Natural killer cell (primary cell): ENCODE measurements around the gene FAM184B. TPM values are rescaled to one million over a fixed set of nuclear protein-coding genes. Genes with fewer than 3 reads are reported as not detected.

ENCODE experiments used
- ATAC-seq, 3 donors: fragments of 150-1000 bp in 2 of 3; fragments of 200-7000 bp in 1 of 3; cut with Tn5 transposase; 1 replicate in 1 of 3; 2 replicates in 2 of 3; pipeline ENCODE4 v1.10.0; 2021; ENCODE audit warnings: mild to moderate bottlenecking in 2 of 3, moderate library complexity in 2 of 3
- DNase-seq, 2 donors: peaks; one replicate each; pipeline versions ENCODE4 v3.0.0 to v3.0.0-alpha.2; 2013 to 2021; ENCODE audit warnings: mixed read lengths in 1 of 2
- H3K27ac ChIP-seq: one replicate; pipeline ENCODE4 v1.5.1; 2013; ENCODE audit warnings: mild to moderate bottlenecking, low read length
- H3K27me3 ChIP-seq: one replicate; pipeline ENCODE4 v1.6.1; 2013; ENCODE audit warnings: low read length; ENCODE audit not compliant: control insufficient read depth, insufficient read depth
- H3K36me3 ChIP-seq: one replicate; pipeline ENCODE4 v1.6.1; 2013; ENCODE audit warnings: low read length; ENCODE audit not compliant: control insufficient read depth, insufficient read depth
- H3K4me1 ChIP-seq: one replicate; pipeline ENCODE4 v1.6.1; 2013; ENCODE audit warnings: low read length; ENCODE audit not compliant: control insufficient read depth, insufficient read depth
- H3K4me3 ChIP-seq: one replicate; pipeline ENCODE4 v1.5.1; 2013; ENCODE audit warnings: low read length
- H3K9me3 ChIP-seq: one replicate; pipeline ENCODE4 v1.6.1; 2013; ENCODE audit warnings: low read length; ENCODE audit not compliant: control insufficient read depth, insufficient read depth
- H3K27ac Mint-ChIP-seq, 2 donors: one replicate each; pipeline ENCODE4 v1.8.0; 2022; ENCODE audit warnings: mild to moderate bottlenecking in 2 of 2, mixed read lengths in 2 of 2, moderate library complexity in 1 of 2
- H3K27me3 Mint-ChIP-seq, 2 donors: one replicate each; pipeline ENCODE4 v1.8.0; 2022; ENCODE audit warnings: low read depth in 2 of 2, mixed read lengths in 2 of 2
- H3K36me3 Mint-ChIP-seq: one replicate; pipeline ENCODE4 v1.8.0; 2022; ENCODE audit warnings: mixed read lengths
- H3K4me1 Mint-ChIP-seq, 2 donors: one replicate each; pipeline ENCODE4 v1.8.0; 2022; ENCODE audit warnings: mixed read lengths in 2 of 2
- H3K4me3 Mint-ChIP-seq: one replicate; pipeline ENCODE4 v1.8.0; 2022; ENCODE audit warnings: mild to moderate bottlenecking, moderate library complexity, mixed read lengths
- H3K9me3 Mint-ChIP-seq, 2 donors: one replicate each; pipeline ENCODE4 v1.8.0; 2022; ENCODE audit warnings: mixed read lengths in 2 of 2
- CTCF ChIP-seq: fragments of 200-600 bp; IDR thresholded peaks from one replicate; pipeline ENCODE4 v1.8.0; 2022; ENCODE audit warnings: antibody characterized with exemption
- whole genome bisulfite sequencing: methylation state at CpG from one replicate; pipeline ENCODE4 v1.1.7; 2013; ENCODE audit warnings: missing lambda C conversion rate; ENCODE audit not compliant: insufficient coverage; 5-methylcytosine and 5-hydroxymethylcytosine counted together
- intact Hi-C: fragments of 100-400 bp; cut with micrococcal nuclease; formaldehyde crosslinking; loops from one replicate; pipeline ENCODE4 v1.14.2; 2022
- total RNA-seq, 4 donors: library from RNA; stranded (reverse); fragments of 120-200 nt in 1 of 4; gene quantifications; one replicate each; pipeline versions ENCODE4 v1.2.3 to v1.2.4, GENCODE V29; 2013 to 2022

The FAM184B gene
- total RNA-seq, 3 donors from 2014 or later (not counting 1 experiment from before 2014, with no cell fraction given): 0.05 TPM; not detected in 2

DNA sequence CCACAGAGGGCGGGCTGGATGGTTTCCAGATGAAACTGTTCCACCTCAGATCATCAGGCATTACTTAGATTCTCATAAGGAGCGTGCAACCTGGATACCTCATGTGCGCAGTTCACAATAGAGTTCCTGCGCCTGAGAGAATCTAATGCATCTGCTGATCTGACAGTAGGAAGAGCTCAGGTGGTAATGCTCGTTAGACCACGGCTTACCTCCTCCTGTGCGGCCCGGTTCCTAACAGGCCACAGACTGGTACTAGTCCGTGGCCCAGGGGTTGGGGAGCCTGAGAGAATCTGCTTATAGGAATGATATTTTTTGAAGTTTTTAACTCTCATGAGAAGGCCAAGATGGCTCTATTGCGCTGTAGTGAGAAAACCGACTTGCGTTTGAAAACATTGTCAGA lies 34.7 kb upstream of the FAM184B start:
- no peak overlapping the region for H3K27ac Mint-ChIP-seq
- no peaks in the 10 kb centered on the region for H3K36me3 Mint-ChIP-seq

DNA sequence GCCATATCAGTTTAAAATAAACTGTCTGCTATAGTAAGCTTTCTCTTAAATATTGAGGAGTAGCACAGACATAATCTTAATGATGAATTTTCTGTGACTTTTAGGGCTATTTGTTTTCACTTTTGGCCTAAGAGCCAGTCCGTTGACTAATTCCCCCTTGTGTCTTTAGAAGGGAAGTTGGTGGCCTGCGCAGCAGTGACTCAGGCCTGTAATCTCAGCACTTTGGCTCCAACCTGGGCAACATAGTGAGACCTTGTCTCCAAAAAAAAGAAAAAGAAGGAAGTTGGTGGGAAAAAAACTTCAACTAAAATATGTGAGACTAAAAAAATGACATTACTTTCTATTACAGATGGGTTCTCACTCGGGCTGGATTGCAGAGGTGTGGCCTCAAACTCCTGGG lies 32.7 kb upstream of the FAM184B start:
- Mint-ChIP-seq H3K27me3 (no peaks in the 10 kb centered on the region), H3K27ac (no peak overlapping the region), H3K9me3 (no peaks in the 10 kb centered on the region), H3K4me1 (peaks cover 24 to 27% of the 10 kb centered on the region in 2 donors), H3K4me3 (no peak overlapping the region), H3K36me3 (no peaks in the 10 kb centered on the region)
- H3K4me3 ChIP-seq: no peak overlapping the region
- 65% methylated on average over 2 of the region's 3 CpGs for WGBS
- no peak for TF ChIP-seq CTCF
- no peak for DNase-seq
- H3K9me3 ChIP-seq: no peaks in the 10 kb centered on the region
- no peak overlapping the region for H3K27ac ChIP-seq
- H3K27me3 ChIP-seq: no peaks in the 10 kb centered on the region
- H3K36me3 ChIP-seq: no peaks in the 10 kb centered on the region
- intact Hi-C loops: loop anchor here (5.0 kb wide), 1 partner anchor 47 kb away; no protein-coding TSS in a partner anchor
- H3K4me1 ChIP-seq: peaks cover 10% of the 10 kb centered on the region
- no peak for ATAC-seq

More for the DNA sequence above, 34.7 kb upstream of the FAM184B start:
- no peak overlapping the region for H3K4me3 Mint-ChIP-seq
- H3K9me3 ChIP-seq: no peaks in the 10 kb centered on the region
- H3K36me3 ChIP-seq: no peaks in the 10 kb centered on the region
- no peak for TF ChIP-seq CTCF
- no peaks in the 10 kb centered on the region for H3K27me3 Mint-ChIP-seq
- peaks cover 6 to 9% of the 10 kb centered on the region in 2 donors for H3K4me1 Mint-ChIP-seq
- no peak overlapping the region for H3K27ac ChIP-seq
- no peak for ATAC-seq
- intact Hi-C loops: no loop called here
- no peak overlapping the region for H3K4me3 ChIP-seq
- peaks cover 4% of the 10 kb centered on the region for H3K4me1 ChIP-seq
- no peak for DNase-seq
- H3K9me3 Mint-ChIP-seq: no peaks in the 10 kb centered on the region
- 99% methylated on average over 12 of the region's 12 CpGs for WGBS
- no peaks in the 10 kb centered on the region for H3K27me3 ChIP-seq

GRCh38 chr4:17812801-17813200 lies 31.4 kb upstream of the FAM184B start:
- no peak overlapping the region for H3K27ac Mint-ChIP-seq
- peaks cover 1% of the 10 kb centered on the region for H3K36me3 ChIP-seq
- WGBS: 85% methylated on average over 3 of the region's 3 CpGs
- no peak overlapping the region for H3K27ac ChIP-seq
- peaks cover 17% of the 10 kb centered on the region for H3K4me1 ChIP-seq
- no peaks in the 10 kb centered on the region for H3K27me3 Mint-ChIP-seq
- intact Hi-C loops: loop anchor here (5.0 kb wide), 1 partner anchor 46 kb away; no protein-coding TSS in a partner anchor
- H3K9me3 ChIP-seq: no peaks in the 10 kb centered on the region
- TF ChIP-seq CTCF: no peak
- H3K36me3 Mint-ChIP-seq: no peaks in the 10 kb centered on the region
- H3K4me3 Mint-ChIP-seq: peak overlapping the region; percentile 29
- H3K9me3 Mint-ChIP-seq: no peaks in the 10 kb centered on the region
- H3K4me3 ChIP-seq: no peak overlapping the region
- H3K27me3 ChIP-seq: no peaks in the 10 kb centered on the region
- DNase-seq (no peak), ATAC-seq (no peak)
- H3K4me1 Mint-ChIP-seq: peaks cover 37 to 39% of the 10 kb centered on the region in 2 donors

GRCh38 chr4:17812125-17812524 lies 30.7 kb upstream of the FAM184B start:
- Histone ChIP-seq H3K36me3 (peaks cover 3% of the 10 kb centered on the region), H3K4me1 (peaks cover 17% of the 10 kb centered on the region), H3K27ac (no peak overlapping the region), H3K27me3 (no peaks in the 10 kb centered on the region), H3K4me3 (no peak overlapping the region), H3K9me3 (no peaks in the 10 kb centered on the region)
- intact Hi-C loops: loop anchor here (5.0 kb wide), 1 partner anchor 45 kb away; no protein-coding TSS in a partner anchor
- Mint-ChIP-seq H3K4me3 (peak overlapping the region; percentile 86), H3K27ac (peak overlapping the region in 1 of 2 donors; percentile 99), H3K9me3 (no peaks in the 10 kb centered on the region), H3K27me3 (no peaks in the 10 kb centered on the region), H3K4me1 (peaks cover 44 to 45% of the 10 kb centered on the region in 2 donors), H3K36me3 (no peaks in the 10 kb centered on the region)
- WGBS: 63% methylated on average over 1 of the region's 3 CpGs
- DNase-seq (no peak), ATAC-seq (no peak)
- no peak for TF ChIP-seq CTCF
